H9 (cell line): ENCODE data around the gene KCNJ11. TPM values are rescaled to one million over a fixed set of nuclear protein-coding genes. Genes with fewer than 3 reads are reported as not detected.

Experiments used
- DNase-seq: peaks from one replicate; pipeline ENCODE4 v3.0.0-alpha.2; 2017
- H2AFZ ChIP-seq: one replicate; pipeline ENCODE4 v1.6.1; 2013; ENCODE audit warnings: mild to moderate bottlenecking, low read length, control low read depth, moderate library complexity
- H2AK5ac ChIP-seq: 2 replicates; pipeline ENCODE4 v1.6.1; 2013; ENCODE audit warnings: low read length, control low read depth, mixed read lengths; ENCODE audit not compliant: insufficient read length
- H2BK120ac ChIP-seq: one replicate; pipeline ENCODE4 v1.6.1; 2013; ENCODE audit warnings: low read depth, mild to moderate bottlenecking, low read length, control low read depth, inconsistent platforms; ENCODE audit not compliant: poor library complexity, severe bottlenecking
- H2BK12ac ChIP-seq: 2 replicates; pipeline ENCODE4 v1.6.1; 2013; ENCODE audit warnings: low read length, control low read depth, mixed read lengths, low read depth; ENCODE audit not compliant: insufficient read length
- H2BK15ac ChIP-seq: 2 replicates; pipeline ENCODE4 v1.6.1; 2013; ENCODE audit warnings: low read depth, low read length, control low read depth
- H2BK20ac ChIP-seq: one replicate; pipeline ENCODE4 v1.6.1; 2013; ENCODE audit warnings: low read depth, mild to moderate bottlenecking, low read length, control low read depth, inconsistent platforms; ENCODE audit not compliant: poor library complexity, severe bottlenecking
- H2BK5ac ChIP-seq: 2 replicates; pipeline ENCODE4 v1.6.1; 2013; ENCODE audit warnings: low read length, control low read depth, mixed read lengths; ENCODE audit not compliant: insufficient read length
- H3K14ac ChIP-seq: 2 replicates; pipeline ENCODE4 v1.6.1; 2013; ENCODE audit warnings: low read length, control low read depth; ENCODE audit not compliant: insufficient read depth
- H3K18ac ChIP-seq: 2 replicates; pipeline ENCODE4 v1.6.1; 2013; ENCODE audit warnings: low read depth, mild to moderate bottlenecking, mixed read lengths, low read length, control low read depth; ENCODE audit not compliant: insufficient read length
- H3K23ac ChIP-seq: 2 replicates; pipeline ENCODE4 v1.6.1; 2013; ENCODE audit warnings: low read length, control low read depth, mixed read lengths, low read depth; ENCODE audit not compliant: insufficient read length
- H3K23me2 ChIP-seq: 2 replicates; pipeline ENCODE4 v1.6.1; 2013; ENCODE audit warnings: low read depth, mild to moderate bottlenecking, mixed read lengths, low read length, control low read depth; ENCODE audit not compliant: insufficient read length, poor library complexity, severe bottlenecking
- H3K27ac ChIP-seq: 2 replicates; pipeline ENCODE4 v1.5.1; 2013; ENCODE audit warnings: low read length, control low read depth, mixed read lengths, low read depth; ENCODE audit not compliant: insufficient read length
- H3K27me3 ChIP-seq: 2 replicates; pipeline ENCODE4 v1.6.1; 2013; ENCODE audit warnings: low read length, control low read depth, inconsistent platforms; ENCODE audit not compliant: insufficient read depth
- H3K4ac ChIP-seq: 2 replicates; pipeline ENCODE4 v1.6.1; 2013; ENCODE audit warnings: low read depth, mild to moderate bottlenecking, control low read depth, inconsistent platforms, low read length, moderate library complexity
- H3K4me1 ChIP-seq: 2 replicates; pipeline ENCODE4 v1.6.1; 2013; ENCODE audit warnings: low read length, control low read depth, inconsistent platforms; ENCODE audit not compliant: insufficient read depth
- H3K4me2 ChIP-seq: 2 replicates; pipeline ENCODE4 v1.6.1; 2013; ENCODE audit warnings: low read length, control low read depth, mixed read lengths; ENCODE audit not compliant: insufficient read length, insufficient read depth
- H3K56ac ChIP-seq: 2 replicates; pipeline ENCODE4 v1.6.1; 2013; ENCODE audit warnings: low read depth, mild to moderate bottlenecking, mixed read lengths, low read length, control low read depth; ENCODE audit not compliant: insufficient read length
- H3K79me1 ChIP-seq: 2 replicates; pipeline ENCODE4 v1.6.1; 2013; ENCODE audit warnings: low read depth, mild to moderate bottlenecking, moderate library complexity, low read length, control low read depth, inconsistent platforms; ENCODE audit not compliant: insufficient read depth, poor library complexity, severe bottlenecking
- H3K79me2 ChIP-seq: 2 replicates; pipeline ENCODE4 v1.6.1; 2013; ENCODE audit warnings: low read length, control low read depth, inconsistent platforms; ENCODE audit not compliant: insufficient read depth
- H3K9ac ChIP-seq: 2 replicates; pipeline ENCODE4 v1.6.1; 2013; ENCODE audit warnings: low read length, control low read depth, mixed read lengths; ENCODE audit not compliant: insufficient read length; ENCODE audit errors: extremely low read depth
- H3K9me3 ChIP-seq: one replicate; pipeline ENCODE4 v1.6.1; 2013; ENCODE audit warnings: low read depth, low read length, inconsistent platforms; ENCODE audit not compliant: control insufficient read depth
- H3T11ph ChIP-seq: one replicate; pipeline ENCODE4 v1.6.1; 2013; ENCODE audit warnings: mild to moderate bottlenecking, low read length, control low read depth, inconsistent platforms
- H4K20me1 ChIP-seq: one replicate; pipeline ENCODE4 v1.6.1; 2013; ENCODE audit not compliant: control insufficient read depth, insufficient read length, insufficient read depth
- H4K5ac ChIP-seq: 2 replicates; pipeline ENCODE4 v1.6.1; 2013; ENCODE audit warnings: low read depth, mild to moderate bottlenecking, mixed read lengths, low read length, control low read depth; ENCODE audit not compliant: insufficient read length
- H4K8ac ChIP-seq: replicated peaks from 2 replicates; pipeline ENCODE4 v1.6.1; 2013; ENCODE audit warnings: low read length, control low read depth, mixed read lengths, low read depth; ENCODE audit not compliant: insufficient read length
- H4K91ac ChIP-seq: 2 replicates; pipeline ENCODE4 v1.6.1; 2013; ENCODE audit warnings: low read depth, mild to moderate bottlenecking, moderate library complexity, mixed read lengths, low read length, control low read depth; ENCODE audit not compliant: insufficient read length
- H3K27ac Mint-ChIP-seq, 3 experiments: 2 replicates in 2 of 3; 3 replicates in 1 of 3; pipeline ENCODE4 v1.8.0; 2020 to 2021; ENCODE audit warnings: mixed read lengths in 3 of 3, mild to moderate bottlenecking in 1 of 3, moderate library complexity in 1 of 3
- H3K27me3 Mint-ChIP-seq: 2 replicates; pipeline ENCODE4 v1.8.0; 2021; ENCODE audit warnings: low read depth, mild to moderate bottlenecking, moderate library complexity, mixed read lengths
- H3K36me3 Mint-ChIP-seq, 3 experiments: 2 replicates in 2 of 3; 3 replicates in 1 of 3; pipeline ENCODE4 v1.8.0; 2020 to 2021; ENCODE audit warnings: low read depth in 3 of 3, mixed read lengths in 3 of 3; ENCODE audit not compliant: insufficient read depth in 1 of 3
- H3K4me1 Mint-ChIP-seq, 2 experiments: 2 replicates each; pipeline ENCODE4 v1.8.0; 2020; ENCODE audit warnings: mixed read lengths in 2 of 2
- H3K4me3 Mint-ChIP-seq, 2 experiments: 2 replicates in 1 of 2; 3 replicates in 1 of 2; pipeline ENCODE4 v1.8.0; 2020 to 2021; ENCODE audit warnings: mild to moderate bottlenecking in 2 of 2, mixed read lengths in 2 of 2, moderate library complexity in 1 of 2
- H3K9me3 Mint-ChIP-seq, 2 experiments: 2 replicates in 1 of 2; 3 replicates in 1 of 2; pipeline ENCODE4 v1.8.0; 2020; ENCODE audit warnings: mild to moderate bottlenecking in 2 of 2, mixed read lengths in 2 of 2, moderate library complexity in 1 of 2
- WGBS: extraction: QIAGEN DNeasy Blood & Tissue Kit; methylation state at CpG from one replicate; pipeline ENCODE4 v1.1.7; 2013; ENCODE audit warnings: missing lambda C conversion rate, low lambda C conversion rate, mixed read lengths; ENCODE audit not compliant: insufficient read length; ENCODE audit errors: extremely low coverage; 5-methylcytosine and 5-hydroxymethylcytosine counted together
- total RNA-seq: library from RNA; stranded (reverse); gene quantifications from 2 replicates; pipeline ENCODE4 v1.2.1, GENCODE V29; 2021
- TF ChIP-seq, protein P1 (sequence below): fragments of 200-600 bp; sonication (generic); conservative IDR thresholded peaks from 3 replicates; pipeline ENCODE4 v1.8.0; 2021; ENCODE audit warnings: antibody characterized with exemption, mild to moderate bottlenecking

The KCNJ11 gene
- total RNA-seq, 1 experiment from 2014 or later: 2.3 TPM

DNA sequence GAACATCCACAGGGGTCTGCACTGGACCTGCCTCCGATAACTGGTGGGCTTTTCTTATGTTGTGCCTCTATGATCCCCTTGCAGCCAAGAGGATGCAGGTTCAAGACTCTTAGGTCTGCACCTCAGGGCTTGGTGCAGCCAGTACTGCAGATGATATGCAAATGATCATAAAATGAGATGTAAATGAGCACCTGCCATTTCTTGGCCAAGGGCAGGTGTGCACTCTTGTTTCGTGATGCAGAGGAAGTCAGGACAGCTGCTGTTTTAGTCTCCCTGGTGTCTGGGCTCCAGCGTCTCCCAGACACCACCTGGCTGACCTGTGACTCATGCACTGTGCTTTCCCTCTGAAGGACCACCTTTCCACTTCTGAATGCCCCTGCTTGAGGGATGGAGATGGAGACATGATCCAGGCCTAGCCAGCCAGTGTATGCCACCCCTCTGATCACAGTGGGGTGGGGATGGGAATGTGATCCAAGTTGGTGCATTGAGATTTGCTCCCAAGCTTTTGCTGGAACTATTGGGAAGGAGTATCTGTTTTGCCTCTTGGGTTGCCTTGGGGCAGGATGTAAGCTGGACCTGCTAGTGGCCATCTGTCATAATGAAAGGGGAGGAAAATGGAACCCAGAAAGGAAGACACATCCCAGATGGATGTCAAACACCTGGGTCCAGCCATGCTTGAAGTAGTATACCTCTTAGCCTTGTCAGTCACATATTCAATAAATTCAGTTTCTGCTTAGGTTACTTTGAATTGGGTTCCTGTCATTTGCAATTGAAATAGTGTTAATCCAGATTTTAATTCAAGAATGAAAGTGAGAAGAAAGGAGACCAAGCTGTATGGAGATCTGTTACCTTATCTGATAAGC lies 3.3 kb upstream of the KCNJ11 start:
- H3K79me2 ChIP-seq: no peaks in the 10 kb centered on the region
- H4K20me1 ChIP-seq: no peaks in the 10 kb centered on the region
- no CpG with 5 or more reads among the region's 3 CpGs for WGBS
- Mint-ChIP-seq H3K9me3 (0 out of 5 replicates have a peak, but pooled peaks cover 0 to 3% of the 10 kb centered on the region in 2 experiments), H3K27ac (no peak overlapping the region), H3K4me3 (no peak overlapping the region), H3K4me1 (peaks cover 6 to 12% of the 10 kb centered on the region in 2 experiments), H3K36me3 (peaks cover 7 to 9% (median 8%) of the 10 kb centered on the region in 3 experiments; a peak in 6 of 7 replicates), H3K27me3 (peaks cover 31% of the 10 kb centered on the region)
- H3K18ac ChIP-seq: no peak overlapping the region
- no peak overlapping the region for H3K4ac ChIP-seq
- H2BK15ac ChIP-seq: no peak overlapping the region
- no peak overlapping the region for H3K14ac ChIP-seq
- no peaks in the 10 kb centered on the region for H3K9me3 ChIP-seq
- no peaks in the 10 kb centered on the region for H3K79me1 ChIP-seq
- no peak overlapping the region for H2BK120ac ChIP-seq
- H4K5ac ChIP-seq: no peak overlapping the region
- no peaks in the 10 kb centered on the region for H3K27me3 ChIP-seq
- H3K23ac ChIP-seq: no peak overlapping the region
- no peak overlapping the region for H3T11ph ChIP-seq
- TF ChIP-seq, protein P1, sequence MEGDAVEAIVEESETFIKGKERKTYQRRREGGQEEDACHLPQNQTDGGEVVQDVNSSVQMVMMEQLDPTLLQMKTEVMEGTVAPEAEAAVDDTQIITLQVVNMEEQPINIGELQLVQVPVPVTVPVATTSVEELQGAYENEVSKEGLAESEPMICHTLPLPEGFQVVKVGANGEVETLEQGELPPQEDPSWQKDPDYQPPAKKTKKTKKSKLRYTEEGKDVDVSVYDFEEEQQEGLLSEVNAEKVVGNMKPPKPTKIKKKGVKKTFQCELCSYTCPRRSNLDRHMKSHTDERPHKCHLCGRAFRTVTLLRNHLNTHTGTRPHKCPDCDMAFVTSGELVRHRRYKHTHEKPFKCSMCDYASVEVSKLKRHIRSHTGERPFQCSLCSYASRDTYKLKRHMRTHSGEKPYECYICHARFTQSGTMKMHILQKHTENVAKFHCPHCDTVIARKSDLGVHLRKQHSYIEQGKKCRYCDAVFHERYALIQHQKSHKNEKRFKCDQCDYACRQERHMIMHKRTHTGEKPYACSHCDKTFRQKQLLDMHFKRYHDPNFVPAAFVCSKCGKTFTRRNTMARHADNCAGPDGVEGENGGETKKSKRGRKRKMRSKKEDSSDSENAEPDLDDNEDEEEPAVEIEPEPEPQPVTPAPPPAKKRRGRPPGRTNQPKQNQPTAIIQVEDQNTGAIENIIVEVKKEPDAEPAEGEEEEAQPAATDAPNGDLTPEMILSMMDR: no peak
- H2BK5ac ChIP-seq: no peak overlapping the region
- DNase-seq: no peak
- H4K8ac ChIP-seq: no peak overlapping the region
- no peak overlapping the region for H4K91ac ChIP-seq
- no peak overlapping the region for H2AFZ ChIP-seq
- H2BK20ac ChIP-seq: no peak overlapping the region
- H2AK5ac ChIP-seq: no peak overlapping the region
- H3K56ac ChIP-seq: no peak overlapping the region
- no peak overlapping the region for H3K27ac ChIP-seq
- no peak overlapping the region for H3K9ac ChIP-seq
- H3K4me1 ChIP-seq: no peaks in the 10 kb centered on the region; the same call in 1 of the 2 replicates
- H2BK12ac ChIP-seq: no peak overlapping the region
- no peak overlapping the region for H3K4me2 ChIP-seq
- no peaks in the 10 kb centered on the region for H3K23me2 ChIP-seq
